Liver (tissue), 9 donors: Measurements from ENCODE around the gene OR56A3. TPM values are rescaled to one million over a fixed set of nuclear protein-coding genes. Genes with fewer than 3 reads are reported as not detected.

Source experiments
- DNase-seq: peaks from one replicate; pipeline ENCODE4 v3.0.0-alpha.2; 2017; ENCODE audit warnings: low spot score
- H3K27ac ChIP-seq, 2 donors: one replicate each; pipeline ENCODE4 v1.7.0; 2013; ENCODE audit warnings: inconsistent platforms in 2 of 2, low read length in 2 of 2, control low read depth in 1 of 2, low read depth in 1 of 2, mild to moderate bottlenecking in 1 of 2
- H3K27me3 ChIP-seq, 4 donors: one replicate each; pipeline versions ENCODE4 v1.6.1 to v1.7.0; 2013; ENCODE audit warnings: low read length in 3 of 4, inconsistent platforms in 1 of 4, mild to moderate bottlenecking in 1 of 4, moderate library complexity in 1 of 4; ENCODE audit not compliant: control insufficient read depth in 4 of 4, insufficient read depth in 4 of 4
- H3K36me3 ChIP-seq, 4 donors: one replicate each; pipeline versions ENCODE4 v1.6.1 to v1.7.0; 2013; ENCODE audit warnings: low read length in 3 of 4, mild to moderate bottlenecking in 3 of 4, low read depth in 1 of 4, moderate library complexity in 1 of 4; ENCODE audit not compliant: control insufficient read depth in 4 of 4, insufficient read depth in 3 of 4
- H3K4me1 ChIP-seq, 4 donors: one replicate each; pipeline versions ENCODE4 v1.6.1 to v1.7.0; 2013; ENCODE audit warnings: low read length in 3 of 4, mild to moderate bottlenecking in 3 of 4, moderate library complexity in 1 of 4; ENCODE audit not compliant: control insufficient read depth in 4 of 4, insufficient read depth in 4 of 4
- H3K4me3 ChIP-seq, 3 donors: one replicate each; pipeline versions ENCODE4 v1.6.1 to v1.7.0; 2013; ENCODE audit warnings: low read length in 3 of 3, control low read depth in 1 of 3, low read depth in 1 of 3, mild to moderate bottlenecking in 1 of 3
- H3K9ac ChIP-seq, 2 donors: one replicate each; pipeline ENCODE4 v1.7.0; 2013; ENCODE audit warnings: low read length in 2 of 2, mild to moderate bottlenecking in 2 of 2, moderate library complexity in 2 of 2, control low read depth in 1 of 2, low read depth in 1 of 2
- H3K9me3 ChIP-seq, 4 donors: one replicate each; pipeline versions ENCODE4 v1.6.1 to v1.7.0; 2013; ENCODE audit warnings: low read length in 3 of 4; ENCODE audit not compliant: control insufficient read depth in 4 of 4
- ATF3 ChIP-seq: IDR thresholded peaks from 2 replicates; pipeline ENCODE4 v1.6.1; 2016; ENCODE audit warnings: antibody characterized with exemption
- CTCF ChIP-seq: fragments of 150-350 bp; IDR thresholded peaks from 2 replicates; pipeline ENCODE4 v1.5.1; 2017; ENCODE audit warnings: improper control_type of control experiment, low read depth, low read length; ENCODE audit not compliant: missing input control
- EGR1 ChIP-seq, 2 donors: IDR thresholded peaks; 2 replicates each; pipeline ENCODE4 v1.6.1; 2016 to 2018; ENCODE audit warnings: antibody characterized with exemption in 2 of 2, low read depth in 2 of 2
- FOXA1 ChIP-seq: IDR thresholded peaks from 2 replicates; pipeline ENCODE4 v1.6.1; 2016; ENCODE audit warnings: antibody characterized with exemption
- FOXA2 ChIP-seq: IDR thresholded peaks from 2 replicates; pipeline ENCODE4 v1.6.1; 2016; ENCODE audit warnings: antibody characterized with exemption
- GABPA ChIP-seq, 2 donors: IDR thresholded peaks in 1 of 2; conservative IDR thresholded peaks in 1 of 2; 2 replicates each; pipeline ENCODE4 v1.6.1; 2016; ENCODE audit warnings: antibody characterized with exemption in 2 of 2, mild to moderate bottlenecking in 1 of 2, moderate library complexity in 1 of 2
- HNF4A ChIP-seq, 2 donors: conservative IDR thresholded peaks; 2 replicates each; pipeline ENCODE4 v1.6.1; 2016; ENCODE audit warnings: antibody characterized with exemption in 2 of 2, mild to moderate bottlenecking in 2 of 2
- HNF4G ChIP-seq: IDR thresholded peaks from 2 replicates; pipeline ENCODE4 v1.6.1; 2016; ENCODE audit warnings: antibody characterized with exemption
- JUND ChIP-seq, 2 donors: IDR thresholded peaks; 2 replicates each; pipeline ENCODE4 v1.6.1; 2016; ENCODE audit warnings: antibody characterized with exemption in 2 of 2
- MAX ChIP-seq: IDR thresholded peaks from 2 replicates; pipeline ENCODE4 v1.6.1; 2016; ENCODE audit warnings: antibody characterized with exemption
- NR2F2 ChIP-seq: IDR thresholded peaks from 2 replicates; pipeline ENCODE4 v1.6.1; 2016; ENCODE audit warnings: antibody characterized with exemption
- RAD21 ChIP-seq, 2 donors: IDR thresholded peaks; 2 replicates each; pipeline ENCODE4 v1.6.1; 2016; ENCODE audit warnings: antibody characterized with exemption in 2 of 2, mild to moderate bottlenecking in 2 of 2
- REST ChIP-seq: IDR thresholded peaks from 2 replicates; pipeline ENCODE4 v1.6.1; 2016; ENCODE audit warnings: antibody characterized with exemption, mild to moderate bottlenecking
- RXRA ChIP-seq, 2 donors: IDR thresholded peaks; 2 replicates each; pipeline ENCODE4 v1.6.1; 2017 to 2018; ENCODE audit warnings: antibody characterized with exemption in 2 of 2, mild to moderate bottlenecking in 1 of 2
- SP1 ChIP-seq: IDR thresholded peaks from 2 replicates; pipeline ENCODE4 v1.6.1; 2018; ENCODE audit warnings: antibody characterized with exemption, mild to moderate bottlenecking
- TAF1 ChIP-seq: conservative IDR thresholded peaks from 2 replicates; pipeline ENCODE4 v1.6.1; 2016; ENCODE audit warnings: antibody characterized with exemption, mild to moderate bottlenecking
- YY1 ChIP-seq: IDR thresholded peaks from 2 replicates; pipeline ENCODE4 v1.6.1; 2016; ENCODE audit warnings: antibody characterized with exemption, mild to moderate bottlenecking
- ZBTB33 ChIP-seq: IDR thresholded peaks from 2 replicates; pipeline ENCODE4 v1.6.1; 2016; ENCODE audit warnings: antibody characterized with exemption
- WGBS: extraction: QIAGEN DNeasy Blood & Tissue Kit; methylation state at CpG from one replicate; pipeline ENCODE4 v1.1.7; 2013; 5-methylcytosine and 5-hydroxymethylcytosine counted together
- polyA plus RNA-seq, 2 donors: library from polyadenylated mRNA; stranded (reverse) in 1 of 2; unstranded in 1 of 2; fragments of 200-250 nt in 1 of 2; fragments of >200 nt in 1 of 2; fragmentation: Nextera tagmentation in 1 of 2; extraction: Ambion mirVana in 1 of 2; gene quantifications; one replicate each; pipeline versions ENCODE4 v1.2.1 to v1.2.3, GENCODE V29; 2013 to 2015
- total RNA-seq, 2 donors: library from RNA; depleted of rRNA; stranded (reverse); fragments of >200 nt; gene quantifications; one replicate each; pipeline ENCODE4 v1.2.3, GENCODE V29; 2014
- donor health status: healthy.
- donor health status: healthy.
- donor health status: healthy.
- donor health status: healthy.
- donor health status: healthy.

OR56A3 gene
- total and polyA plus RNA-seq, 4 donors: not detected

GRCh38 chr11:5938603-5938965 is 3.5 kb upstream of the OR56A3 start:
- Histone ChIP-seq H3K9ac (no peak overlapping the region), H3K27ac (no peak overlapping the region), H3K4me3 (no peak overlapping the region), H3K27me3 (peaks cover 0 to 2% (median 0%) of the 10 kb centered on the region in 4 donors), H3K9me3 (peaks cover 0 to 2% (median 0%) of the 10 kb centered on the region in 4 donors), H3K36me3 (no peaks in the 10 kb centered on the region), H3K4me1 (no peaks in the 10 kb centered on the region)
- WGBS: 76% methylated on average over 21 of the region's 21 CpGs
- TF ChIP-seq NR2F2 (no peak), MAX (no peak), ZBTB33 (no peak), ATF3 (no peak), HNF4G (no peak), TAF1 (no peak)
- DNase-seq: no peak

GRCh38 chr11:5940748-5941147 is 1.3 kb upstream of the OR56A3 start:
- no peaks in the 10 kb centered on the region for H3K4me1 ChIP-seq
- peaks cover 0 to 2% (median 0%) of the 10 kb centered on the region in 4 donors for H3K9me3 ChIP-seq
- H3K9ac ChIP-seq: no peak overlapping the region
- DNase-seq: no peak
- H3K36me3 ChIP-seq: no peaks in the 10 kb centered on the region
- peaks cover 0 to 2% (median 0%) of the 10 kb centered on the region in 4 donors for H3K27me3 ChIP-seq
- no peak overlapping the region for H3K27ac ChIP-seq
- 99% methylated on average over 2 of the region's 2 CpGs for WGBS
- TF ChIP-seq EGR1 (IDR thresholded peaks at IDR 0.05; ENCODE audit: low read depth in 2 of 2) (no peak), HNF4A (conservative IDR thresholded peaks at IDR 0.05) (no peak), YY1 (no peak), NR2F2 (no peak), GABPA (IDR thresholded peaks at IDR 0.05 in 1 of 2, conservative IDR thresholded peaks at IDR 0.05 in 1 of 2) (no peak), FOXA2 (no peak), TAF1 (no peak), RAD21 (IDR thresholded peaks at IDR 0.05) (no peak), RXRA (IDR thresholded peaks at IDR 0.05) (no peak), REST (no peak), ATF3 (no peak), SP1 (no peak), FOXA1 (no peak), JUND (IDR thresholded peaks at IDR 0.05) (no peak), ZBTB33 (no peak), HNF4G (no peak), CTCF (no peak), MAX (no peak)
- no peak overlapping the region for H3K4me3 ChIP-seq
